Subcutaneous abdominal adipose tissue (tissue), 5 donors: ENCODE measurements around the gene KANTR.
"Not testable (repeated sequence)": the region's sequence is repeated elsewhere in the genome, so short reads cannot be mapped to it uniquely, and the experiment has no call there.

ENCODE experiments used
- H3K27ac ChIP-seq: one replicate; pipeline ENCODE4 v1.7.0; 2013; ENCODE audit warnings: low read depth, mild to moderate bottlenecking, inconsistent platforms, low read length, moderate library complexity
- H3K27me3 ChIP-seq, 5 donors: one replicate each; pipeline ENCODE4 v1.7.0; 2013; ENCODE audit warnings: low read length in 5 of 5, inconsistent platforms in 1 of 5; ENCODE audit not compliant: control insufficient read depth in 5 of 5, insufficient read depth in 4 of 5
- H3K36me3 ChIP-seq, 5 donors: one replicate each; pipeline ENCODE4 v1.7.0; 2013; ENCODE audit warnings: low read length in 5 of 5; ENCODE audit not compliant: control insufficient read depth in 5 of 5, insufficient read depth in 5 of 5
- H3K4me1 ChIP-seq, 5 donors: one replicate each; pipeline ENCODE4 v1.7.0; 2013; ENCODE audit warnings: low read length in 5 of 5, mild to moderate bottlenecking in 3 of 5, moderate library complexity in 1 of 5; ENCODE audit not compliant: control insufficient read depth in 5 of 5, insufficient read depth in 5 of 5
- H3K4me3 ChIP-seq, 5 donors: one replicate each; pipeline ENCODE4 v1.7.0; 2013; ENCODE audit warnings: low read length in 5 of 5, low read depth in 1 of 5
- H3K9ac ChIP-seq, 5 donors: one replicate each; pipeline ENCODE4 v1.7.0; 2013; ENCODE audit warnings: low read length in 5 of 5, mild to moderate bottlenecking in 4 of 5, moderate library complexity in 3 of 5
- H3K9me3 ChIP-seq, 5 donors: one replicate each; pipeline ENCODE4 v1.7.0; 2013; ENCODE audit warnings: low read length in 5 of 5; ENCODE audit not compliant: control insufficient read depth in 5 of 5
- donor health status: healthy.
- donor health status: healthy.
- donor health status: healthy.
- donor health status: healthy.
- donor health status: healthy.

The KANTR gene

DNA sequence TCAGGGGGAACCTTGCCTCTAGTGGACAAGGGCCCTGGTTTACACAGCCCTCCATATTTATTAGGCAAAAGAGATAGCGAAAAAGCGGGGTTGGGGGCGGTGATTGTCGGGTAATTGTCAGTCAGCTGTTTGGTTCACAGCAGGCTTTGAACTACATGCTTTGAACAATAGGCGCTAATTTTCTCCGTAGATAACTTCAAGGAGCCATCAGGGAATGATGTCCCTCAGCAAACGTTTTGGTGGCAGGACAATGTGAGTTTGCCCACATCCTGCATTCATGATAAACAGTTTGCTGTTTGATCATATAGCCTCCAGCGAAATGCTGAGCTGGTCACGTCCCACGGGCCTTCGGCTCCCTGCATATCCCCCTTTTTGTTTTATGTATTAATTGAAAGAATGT lies 65.2 kb downstream of the KANTR start:
- Histone ChIP-seq H3K9ac (no peak overlapping the region), H3K27me3 (no peaks in the 10 kb centered on the region), H3K4me1 (no peaks in the 10 kb centered on the region), H3K4me3 (no peak overlapping the region), H3K27ac (no peak overlapping the region), H3K36me3 (no peaks in the 10 kb centered on the region), H3K9me3 (no peaks in the 10 kb centered on the region)

- Histone ChIP-seq H3K36me3 (no peaks in the 10 kb centered on the region), H3K9me3 (no peaks in the 10 kb centered on the region), H3K4me3 (no peak overlapping the region), H3K4me1 (no peaks in the 10 kb centered on the region), H3K9ac (no peak overlapping the region), H3K27ac (no peak overlapping the region), H3K27me3 (no peaks in the 10 kb centered on the region)
Observed at GRCh38 chrX:53160297-53160983, 66.5 kb downstream of the KANTR start.

DNA sequence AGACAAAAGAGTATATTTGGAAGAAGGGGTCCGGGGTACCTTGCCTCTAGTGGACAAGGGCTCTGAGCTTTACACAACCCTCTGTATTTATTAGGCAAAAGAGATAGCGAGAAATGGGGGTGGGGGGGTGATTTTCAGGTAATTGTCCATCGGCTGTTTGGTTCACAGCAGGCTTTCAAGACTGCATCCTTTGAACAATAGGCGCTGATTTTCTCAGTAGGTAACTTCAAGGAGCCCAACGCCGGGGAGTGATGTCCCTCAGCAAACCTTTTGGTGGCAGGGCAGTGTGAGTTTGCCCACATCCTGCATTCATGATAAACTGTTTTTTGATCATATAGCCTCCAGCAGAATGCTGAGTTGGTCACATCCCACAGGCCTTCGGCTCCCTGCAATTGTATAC lies 69.5 kb downstream of the KANTR start:
- Histone ChIP-seq H3K9ac (no peak overlapping the region), H3K4me1 (no peaks in the 10 kb centered on the region), H3K27me3 (no peaks in the 10 kb centered on the region), H3K9me3 (no peaks in the 10 kb centered on the region), H3K27ac (no peak overlapping the region), H3K4me3 (no peak overlapping the region), H3K36me3 (no peaks in the 10 kb centered on the region)

GRCh38 chrX:53164566-53164965 lies 70.6 kb downstream of the KANTR start:
- not testable (repeated sequence) for H3K9ac ChIP-seq, H3K4me1 ChIP-seq, H3K36me3 ChIP-seq, H3K27ac ChIP-seq, H3K27me3 ChIP-seq, H3K9me3 ChIP-seq, H3K4me3 ChIP-seq

DNA sequence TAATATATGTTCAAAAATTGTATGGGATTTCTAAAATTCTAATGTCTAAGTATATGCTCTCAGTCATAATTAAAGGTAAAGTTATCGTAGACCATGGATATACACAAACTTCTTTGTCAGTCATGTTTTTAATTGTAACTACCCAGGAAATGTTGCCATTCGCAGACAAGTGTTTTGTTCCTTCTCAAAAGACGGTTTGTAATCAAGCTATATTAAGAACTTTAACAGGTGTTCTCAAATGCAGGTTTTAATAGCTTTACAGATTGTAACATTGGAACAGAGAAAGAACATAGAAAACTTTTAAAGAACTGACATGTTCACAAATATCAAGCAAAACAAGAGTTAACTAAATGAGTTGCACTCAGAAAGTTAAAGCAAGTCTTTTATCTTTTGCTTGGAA lies 72.2 kb downstream of the KANTR start:
- H3K27me3 ChIP-seq: no peaks in the 10 kb centered on the region
- H3K4me3 ChIP-seq: no peak overlapping the region
- H3K4me1 ChIP-seq: no peaks in the 10 kb centered on the region
- no peaks in the 10 kb centered on the region for H3K9me3 ChIP-seq
- H3K27ac ChIP-seq: no peak overlapping the region
- H3K36me3 ChIP-seq: peaks cover 0 to under 1% (median 0%) of the 10 kb centered on the region in 5 donors
- no peak overlapping the region for H3K9ac ChIP-seq

GRCh38 chrX:53171356-53171755 lies 77.4 kb downstream of the KANTR start:
- H3K36me3 ChIP-seq: peaks cover 0 to 8% (median 4%) of the 10 kb centered on the region in 5 donors
- H3K27ac ChIP-seq: no peak overlapping the region
- peaks cover 0 to 4% (median 4%) of the 10 kb centered on the region in 5 donors for H3K9me3 ChIP-seq
- H3K4me3 ChIP-seq: no peak overlapping the region
- H3K27me3 ChIP-seq: no peaks in the 10 kb centered on the region
- H3K9ac ChIP-seq: no peak overlapping the region
- no peaks in the 10 kb centered on the region for H3K4me1 ChIP-seq
